ENCODE data around the gene PEG3. TPM values are rescaled to one million over a fixed set of nuclear protein-coding genes. Genes with fewer than 3 reads are reported as not detected.

Gene PEG3
- total and polyA plus RNA-seq, 2 of the 13 experiments (the other 11 are each of a cell fraction or from before 2014, with no cell fraction given), result 217 to 394 TPM

GRCh38 chr19:56880592-56881190 lies 40.2 kb upstream of the PEG3 start (continued):
- 0 out of 2 replicates have a peak, but pooled peaks have one; percentile 41 for TF ChIP-seq ZHX1 (CRISPR knock-in tag; IDR thresholded peaks at IDR 0.05; ENCODE audit: low read depth)
- TF ChIP-seq ZNF737 (CRISPR knock-in tag; IDR thresholded peaks at IDR 0.05; ENCODE audit: borderline replicate concordance), result peak; percentile 84; the same call in 1 of the 2 replicates
- no peak for TF ChIP-seq MAFF (IDR thresholded peaks at IDR 0.05; ENCODE audit: low read depth, low read length)
- no peak for TF ChIP-seq ZNF616 (CRISPR knock-in tag; IDR thresholded peaks at IDR 0.05; ENCODE audit: low read depth)
- TF ChIP-seq CBFB (CRISPR knock-in tag; IDR thresholded peaks at IDR 0.05), result peak; percentile 57; the same call in 1 of the 2 replicates
- peak; percentile 87 for TF ChIP-seq ZNF644 (CRISPR knock-in tag; IDR thresholded peaks at IDR 0.05; ENCODE audit: low read depth)
- TF ChIP-seq ZNF879 (CRISPR knock-in tag; IDR thresholded peaks at IDR 0.05), result no peak
- TF ChIP-seq ZBED4 (CRISPR knock-in tag; IDR thresholded peaks at IDR 0.05; ENCODE audit: borderline replicate concordance), result peak; percentile 44; the same call in 1 of the 2 replicates
- TF ChIP-seq HBP1 (CRISPR knock-in tag; IDR thresholded peaks at IDR 0.05; ENCODE audit: low read depth), result peak; percentile 78
- peak; percentile 93 for TF ChIP-seq PPARG (CRISPR knock-in tag; conservative IDR thresholded peaks at IDR 0.05)
- no peak for TF ChIP-seq CERS6 (CRISPR knock-in tag; IDR thresholded peaks at IDR 0.05)
- TF ChIP-seq JUND (CRISPR knock-in tag; IDR thresholded peaks at IDR 0.05), result no peak
- no peak for TF ChIP-seq POLR2AphosphoS2 (IDR thresholded peaks at IDR 0.05; ENCODE audit: low read depth, low read length)
- peak; percentile 52; the same call in 1 of the 2 replicates for TF ChIP-seq TIGD3 (CRISPR knock-in tag; IDR thresholded peaks at IDR 0.05; ENCODE audit: borderline replicate concordance)
- peak; percentile 51 for TF ChIP-seq ZFY (CRISPR knock-in tag; IDR thresholded peaks at IDR 0.05)
- no peak; the same call in 1 of the 2 replicates for TF ChIP-seq ZSCAN5A (CRISPR knock-in tag; IDR thresholded peaks at IDR 0.05; ENCODE audit: borderline replicate concordance)
- peak; percentile 86 for TF ChIP-seq ZSCAN29 (CRISPR knock-in tag; conservative IDR thresholded peaks at IDR 0.05)

All from HepG2 (cell line).